ENCODE results near the gene AGRN.

DNA sequence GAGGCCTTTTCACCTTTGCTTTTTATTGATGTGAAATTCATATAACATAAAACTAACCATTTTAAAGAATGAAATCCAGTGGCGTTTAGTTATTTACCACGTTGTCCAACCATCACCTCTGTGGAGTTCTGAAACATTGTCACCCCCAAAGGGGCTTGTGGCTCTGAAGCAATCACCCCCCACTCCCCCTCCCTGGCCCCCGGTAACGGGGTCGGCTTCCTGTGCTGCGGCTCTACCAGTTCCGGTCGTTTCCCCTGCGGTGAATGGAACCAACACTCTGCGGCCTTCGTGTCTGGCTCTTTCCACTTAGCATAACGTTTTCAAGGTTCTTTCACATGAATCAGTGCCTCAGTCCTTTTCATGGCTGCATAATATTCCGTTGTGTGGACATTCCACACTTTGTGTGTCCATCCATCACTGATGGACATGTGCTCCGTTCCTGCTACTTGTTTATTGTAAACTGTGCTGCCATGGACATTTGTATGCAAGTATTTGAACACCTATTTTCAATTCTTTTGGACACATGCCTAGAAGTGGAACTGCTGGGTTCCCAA, 8.4 kb upstream of the AGRN start:
- TF ChIP-seq, protein P1, sequence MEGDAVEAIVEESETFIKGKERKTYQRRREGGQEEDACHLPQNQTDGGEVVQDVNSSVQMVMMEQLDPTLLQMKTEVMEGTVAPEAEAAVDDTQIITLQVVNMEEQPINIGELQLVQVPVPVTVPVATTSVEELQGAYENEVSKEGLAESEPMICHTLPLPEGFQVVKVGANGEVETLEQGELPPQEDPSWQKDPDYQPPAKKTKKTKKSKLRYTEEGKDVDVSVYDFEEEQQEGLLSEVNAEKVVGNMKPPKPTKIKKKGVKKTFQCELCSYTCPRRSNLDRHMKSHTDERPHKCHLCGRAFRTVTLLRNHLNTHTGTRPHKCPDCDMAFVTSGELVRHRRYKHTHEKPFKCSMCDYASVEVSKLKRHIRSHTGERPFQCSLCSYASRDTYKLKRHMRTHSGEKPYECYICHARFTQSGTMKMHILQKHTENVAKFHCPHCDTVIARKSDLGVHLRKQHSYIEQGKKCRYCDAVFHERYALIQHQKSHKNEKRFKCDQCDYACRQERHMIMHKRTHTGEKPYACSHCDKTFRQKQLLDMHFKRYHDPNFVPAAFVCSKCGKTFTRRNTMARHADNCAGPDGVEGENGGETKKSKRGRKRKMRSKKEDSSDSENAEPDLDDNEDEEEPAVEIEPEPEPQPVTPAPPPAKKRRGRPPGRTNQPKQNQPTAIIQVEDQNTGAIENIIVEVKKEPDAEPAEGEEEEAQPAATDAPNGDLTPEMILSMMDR (IDR thresholded peaks at IDR 0.05) = no peak
- TF ChIP-seq POLR2A (IDR thresholded peaks at IDR 0.05) = no peak
